ENCODE results near the gene CLCN5.
"Not testable (repeated sequence)": the region's sequence is repeated elsewhere in the genome, so short reads cannot be mapped to it uniquely, and the experiment has no call there.

CLCN5 gene

DNA sequence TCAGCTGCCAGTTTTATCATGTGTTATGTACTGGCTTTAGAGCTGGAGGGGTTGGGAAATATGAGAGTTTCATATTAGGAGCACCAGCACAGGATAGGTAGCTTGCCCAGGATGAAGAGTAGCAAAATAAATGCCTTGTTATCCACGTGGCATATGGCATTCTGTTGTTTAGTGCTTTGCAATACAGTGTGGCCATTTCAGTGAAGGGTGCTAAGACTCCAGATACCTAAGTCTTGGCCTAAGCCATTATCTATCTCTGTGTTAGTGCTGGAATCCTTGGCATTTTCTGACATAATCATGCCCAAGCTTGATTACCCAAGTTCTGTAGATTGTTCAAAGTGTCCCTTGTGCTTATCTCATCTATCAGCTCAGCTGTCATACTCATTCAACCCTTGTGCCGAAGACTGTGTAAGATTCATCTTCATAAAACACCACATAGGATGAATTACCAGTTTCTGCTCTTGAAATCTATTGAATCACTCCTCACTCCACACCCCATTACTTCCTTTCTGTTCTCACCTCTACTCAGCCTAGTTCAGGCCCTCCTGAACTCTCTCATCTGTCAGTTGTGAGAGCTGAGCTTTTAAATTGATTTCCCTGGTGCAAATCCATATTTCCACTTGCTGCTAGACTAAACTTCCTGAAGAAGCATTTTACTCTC is 73.5 kb downstream of the CLCN5 start:
- no peak for DNase-seq (ENCODE audit: low read depth in 3 of 3)

DNA sequence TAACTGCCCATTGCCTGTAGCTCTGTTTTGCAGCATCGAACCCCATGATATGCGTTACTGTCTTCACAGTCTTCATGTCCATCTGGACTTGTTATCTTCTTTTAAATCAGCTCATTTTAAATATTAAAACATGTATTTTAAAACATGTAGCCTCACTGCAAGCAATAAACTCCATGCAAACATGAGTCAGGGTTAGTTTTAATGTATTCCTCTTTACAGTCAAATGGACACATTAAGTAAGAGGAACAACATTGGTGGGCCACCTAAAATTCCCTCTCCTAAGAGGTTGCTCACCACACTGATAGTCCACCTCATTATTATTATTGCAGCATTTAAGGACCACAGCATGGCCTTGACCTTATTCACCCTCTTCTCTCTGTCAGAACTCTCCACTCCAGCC is 74.1 kb downstream of the CLCN5 start:
- DNase-seq (ENCODE audit: low read depth in 3 of 3) = no peak

DNA sequence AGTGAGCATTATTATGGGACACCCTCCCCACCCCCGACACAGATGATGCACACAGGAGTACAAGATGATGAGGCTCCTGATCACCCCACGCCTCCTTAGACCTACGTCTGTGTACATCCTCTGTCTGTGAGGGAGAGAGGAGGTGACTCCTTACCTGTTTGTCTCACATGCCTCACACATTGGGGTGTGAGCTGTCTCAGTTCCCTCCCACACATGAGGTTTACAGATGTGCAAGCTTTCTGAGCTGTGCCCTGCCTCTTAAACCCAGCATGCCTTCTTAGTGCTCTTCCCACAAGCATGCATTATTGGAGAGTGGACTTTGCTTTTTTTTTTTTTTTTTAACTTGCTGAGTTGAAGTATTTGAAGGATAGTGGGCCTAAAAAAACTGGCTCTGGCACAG is 76.7 kb downstream of the CLCN5 start:
- no peak for DNase-seq (ENCODE audit: low read depth in 3 of 3)

DNA sequence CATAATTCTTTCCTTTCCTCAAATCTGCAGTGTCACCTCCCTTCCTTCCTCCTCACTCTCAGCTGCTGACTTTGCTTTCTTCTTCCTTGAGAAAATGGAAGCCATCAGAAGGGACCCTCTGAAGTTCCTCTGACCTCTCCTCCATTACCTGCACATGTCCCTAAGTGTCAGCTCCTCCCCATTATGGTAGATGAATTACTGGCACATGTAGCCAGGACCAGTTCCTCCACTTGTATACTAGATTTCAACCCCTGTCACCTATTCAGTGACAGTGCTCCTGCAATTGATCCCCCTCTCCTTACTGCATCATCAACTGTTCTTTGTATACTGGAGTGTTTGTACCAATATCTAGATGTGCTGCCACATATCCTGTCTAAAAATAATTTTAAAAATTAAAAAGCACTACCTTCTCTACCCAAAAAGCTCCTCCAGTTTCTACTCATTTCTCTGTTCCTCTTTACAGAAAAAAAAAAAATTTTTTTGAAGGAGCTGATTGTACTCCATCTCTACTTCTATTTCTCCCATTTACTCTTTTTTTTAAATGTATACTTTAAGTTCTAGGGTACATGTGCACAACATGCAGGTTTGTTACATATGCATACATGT is 78.6 kb downstream of the CLCN5 start:
- DNase-seq (ENCODE audit: low read depth in 3 of 3) = no peak

DNA sequence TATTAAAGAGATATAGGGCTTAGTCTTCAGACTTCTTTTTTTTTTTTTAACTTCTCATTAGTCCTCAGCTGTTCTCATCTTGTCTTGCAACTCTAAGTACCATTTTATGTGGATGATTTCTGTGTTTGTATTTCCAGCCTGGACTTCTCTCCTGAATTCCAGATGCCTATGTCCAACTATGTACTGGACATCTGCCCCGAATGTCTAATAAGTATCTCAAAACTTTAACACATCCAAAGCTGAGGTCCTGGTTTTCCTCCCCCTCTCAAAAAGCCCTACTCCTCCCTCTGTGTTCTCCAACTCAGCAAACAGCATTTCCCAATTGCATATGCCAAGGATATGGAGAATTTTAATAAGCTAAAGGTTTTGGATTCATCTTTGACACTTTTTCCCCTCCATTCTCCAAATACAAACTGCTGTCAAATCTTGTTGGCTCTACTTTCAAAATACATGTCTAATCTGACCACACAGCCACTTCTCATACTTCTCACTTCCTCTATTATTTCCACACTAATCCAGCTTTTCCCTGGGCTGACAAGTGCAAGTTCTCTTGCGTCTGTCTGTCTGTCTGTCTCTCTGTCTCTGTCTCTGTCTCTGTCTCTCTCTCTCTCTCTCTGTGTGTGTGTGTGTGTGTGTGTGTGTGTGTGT is 79.8 kb downstream of the CLCN5 start:
- no peak for DNase-seq (ENCODE audit: low read depth in 3 of 3)

DNA sequence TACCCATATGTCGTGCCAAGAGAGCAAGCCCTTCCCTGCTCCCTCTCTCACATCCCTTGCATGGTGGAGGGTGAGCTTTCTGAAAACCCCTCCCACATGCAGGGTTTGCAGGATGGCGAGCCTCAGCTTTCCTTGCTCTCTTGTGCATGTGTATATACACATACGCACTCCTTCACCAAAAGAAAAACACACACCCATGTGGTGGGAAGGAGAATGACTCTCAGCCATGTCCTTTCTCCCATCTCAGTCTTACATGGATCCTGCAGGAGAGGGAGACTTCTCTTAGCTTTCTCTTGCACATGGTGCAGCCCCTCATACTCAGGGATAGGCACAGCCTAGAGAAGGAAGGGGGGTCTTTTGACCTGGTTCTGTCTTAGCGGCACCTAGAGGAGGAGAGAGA is 81.1 kb downstream of the CLCN5 start:
- DNase-seq (ENCODE audit: low read depth in 3 of 3) = no peak

DNA sequence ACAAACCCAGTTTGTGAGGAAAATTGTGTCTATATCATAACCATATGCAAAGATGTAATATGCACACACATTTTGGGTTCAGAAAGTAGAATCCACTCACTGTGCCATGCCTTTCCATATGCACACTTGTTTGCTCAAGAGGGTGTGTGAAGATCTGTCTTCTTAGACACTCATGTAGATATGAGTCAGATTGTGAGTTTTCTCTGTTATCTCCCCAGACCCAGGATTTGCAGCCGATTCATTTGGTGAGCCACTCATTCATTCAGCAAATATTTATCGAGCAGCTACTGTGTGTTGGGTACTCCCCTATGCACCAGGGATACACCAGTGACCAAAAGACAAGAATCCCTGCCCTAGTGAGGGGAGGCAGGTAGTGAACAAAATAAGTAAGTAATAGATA is 81.5 kb downstream of the CLCN5 start:
- no peak for DNase-seq (ENCODE audit: low read depth in 3 of 3)

DNA sequence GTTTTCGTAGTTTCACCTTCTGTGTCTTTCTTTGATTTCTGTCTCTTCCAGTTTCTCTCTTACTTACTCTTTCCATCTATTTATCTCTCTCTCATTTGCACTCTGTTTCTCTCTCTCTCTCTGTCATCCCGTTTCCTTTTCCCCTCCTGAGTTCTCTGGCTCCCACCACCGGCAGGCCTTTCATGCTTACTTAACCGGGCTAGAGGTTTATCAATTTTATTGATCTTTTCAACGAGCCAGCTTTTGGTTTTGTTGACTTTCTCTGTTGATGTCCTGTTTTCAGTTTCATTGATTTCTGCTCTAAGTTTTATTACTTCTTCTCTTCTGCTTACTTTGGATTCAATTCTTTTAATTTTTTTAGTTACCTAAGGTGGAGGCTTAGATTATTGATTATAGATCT is 103.2 kb downstream of the CLCN5 start:
- DNase-seq (ENCODE audit: low read depth in 3 of 3) = not testable (repeated sequence)

DNA sequence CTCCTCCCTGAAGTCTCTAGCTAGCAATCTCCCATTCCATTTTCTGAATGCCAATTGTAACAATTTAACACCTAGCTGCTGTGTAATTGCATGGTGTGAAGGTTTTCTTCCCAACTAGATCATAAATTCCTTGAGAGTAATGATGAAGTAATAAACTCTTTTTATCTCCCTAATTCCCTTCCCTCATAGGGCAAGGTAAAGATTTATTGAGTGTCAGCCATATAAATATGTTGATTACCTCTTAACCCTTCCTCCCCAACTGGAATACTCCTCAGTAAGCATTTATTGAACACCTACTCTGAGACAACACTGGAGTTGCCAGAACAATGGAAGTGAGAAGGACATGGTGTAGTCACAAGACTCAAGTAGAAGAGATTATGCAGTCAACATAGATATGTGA is 112.7 kb downstream of the CLCN5 start:
- DNase-seq (ENCODE audit: low read depth in 3 of 3) = no peak

DNA sequence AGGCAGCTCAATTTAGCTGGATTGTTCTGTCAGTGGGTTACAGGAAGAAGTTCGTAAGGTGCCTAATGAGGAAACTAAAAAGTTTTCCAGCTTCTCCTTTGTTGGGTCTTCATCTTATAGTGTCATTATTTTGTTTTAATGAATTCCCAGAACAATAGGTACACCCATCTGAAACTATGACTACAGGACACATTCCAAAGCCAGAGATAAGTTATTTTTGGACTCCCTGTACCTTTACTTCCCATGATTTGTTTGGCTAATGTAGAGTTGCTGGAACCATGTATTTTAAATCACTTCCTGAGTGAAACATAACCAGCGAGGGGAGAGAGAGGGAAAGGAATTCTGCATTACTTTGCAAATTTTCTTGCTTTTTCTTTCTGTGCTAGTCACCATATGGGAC is 114.0 kb downstream of the CLCN5 start:
- no peak for DNase-seq (ENCODE audit: low read depth in 3 of 3)

DNA sequence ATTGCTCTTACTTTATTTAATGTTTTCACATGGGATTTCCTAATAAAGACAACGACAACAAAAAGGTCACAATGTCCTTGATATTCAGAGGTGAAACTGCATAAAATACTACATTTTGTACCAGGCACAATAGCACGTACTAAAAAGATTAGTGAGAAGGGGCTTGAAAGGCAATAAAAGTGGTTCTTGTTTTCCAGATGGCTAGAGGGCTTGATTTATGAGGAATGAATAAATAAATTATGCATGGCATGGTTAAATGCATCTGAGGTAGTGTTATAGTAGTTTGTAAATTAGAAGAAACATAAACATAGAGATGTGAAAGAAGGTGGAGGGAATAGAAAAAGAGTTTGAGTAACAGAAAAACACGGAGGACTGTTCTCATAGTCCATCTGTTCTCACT is 123.4 kb downstream of the CLCN5 start:
- DNase-seq (ENCODE audit: low read depth in 3 of 3) = no peak

DNA sequence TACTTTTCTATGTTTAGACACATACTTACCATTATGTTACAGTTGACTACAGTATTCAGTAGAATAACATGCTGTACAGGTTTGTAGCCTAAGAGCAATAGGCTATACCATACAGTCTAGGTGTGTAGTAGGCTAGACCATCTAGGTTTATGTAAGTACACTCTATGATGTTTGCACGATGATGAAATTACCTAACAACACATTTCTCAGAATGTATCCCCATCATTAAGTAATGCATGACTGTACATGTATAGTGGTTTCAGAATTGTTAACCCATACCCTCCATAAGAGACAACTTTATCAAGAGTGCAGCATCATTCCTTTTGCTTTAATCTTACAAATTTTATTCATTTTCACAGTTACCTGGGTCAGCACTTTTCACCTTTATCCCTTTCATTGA is 126.8 kb downstream of the CLCN5 start:
- no peak for DNase-seq (ENCODE audit: low read depth in 3 of 3)

DNA sequence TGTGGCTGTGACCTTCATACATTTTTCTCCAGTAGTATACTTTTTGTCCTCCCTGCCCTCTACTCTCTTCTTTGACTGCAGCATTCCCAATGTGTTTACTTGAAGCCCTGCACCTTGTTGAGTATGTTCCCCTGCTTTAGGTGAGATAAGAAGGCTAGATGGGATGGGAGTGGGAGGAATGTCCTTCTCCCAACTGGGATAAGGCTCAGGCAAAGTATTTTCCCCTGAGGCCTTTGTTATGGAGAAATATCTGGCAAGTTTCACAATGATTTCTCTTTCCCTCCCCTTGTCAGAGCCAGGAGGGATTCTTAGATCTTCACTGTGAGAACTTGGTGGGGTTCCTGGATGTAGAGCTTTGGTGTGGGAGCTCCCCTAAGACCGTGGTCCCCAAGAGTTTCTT is 131.8 kb downstream of the CLCN5 start:
- DNase-seq (ENCODE audit: low read depth in 3 of 3) = no peak

DNA sequence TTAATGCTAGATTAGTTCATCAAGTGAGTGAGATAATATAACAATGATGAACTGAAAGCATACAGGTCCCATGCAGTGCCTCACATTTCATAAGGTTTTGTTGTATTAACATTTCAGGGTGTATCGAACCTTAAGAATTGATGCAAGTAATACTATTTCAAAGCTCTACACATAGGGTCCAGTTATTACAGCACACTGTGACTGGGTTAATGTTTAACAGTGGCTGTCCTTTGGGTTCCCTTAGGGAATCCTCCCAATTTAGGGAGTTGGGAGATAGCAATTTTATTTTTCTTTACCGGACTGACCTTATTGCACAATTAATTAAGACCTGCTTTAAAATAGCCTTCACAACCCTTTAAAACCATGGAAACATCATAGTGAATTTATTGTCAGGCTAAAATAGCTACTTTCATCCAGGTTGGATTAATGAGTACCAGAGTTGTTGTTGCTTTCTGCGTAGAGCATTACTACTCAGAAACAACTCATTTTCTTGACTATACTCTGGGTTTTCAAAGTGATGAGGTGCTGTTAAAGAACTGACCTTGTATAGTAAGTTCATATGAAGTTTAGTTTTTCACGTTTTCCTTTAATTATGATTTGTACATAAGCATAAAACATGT is 144.0 kb downstream of the CLCN5 start:
- DNase-seq (ENCODE audit: low read depth in 3 of 3) = no peak

DNA sequence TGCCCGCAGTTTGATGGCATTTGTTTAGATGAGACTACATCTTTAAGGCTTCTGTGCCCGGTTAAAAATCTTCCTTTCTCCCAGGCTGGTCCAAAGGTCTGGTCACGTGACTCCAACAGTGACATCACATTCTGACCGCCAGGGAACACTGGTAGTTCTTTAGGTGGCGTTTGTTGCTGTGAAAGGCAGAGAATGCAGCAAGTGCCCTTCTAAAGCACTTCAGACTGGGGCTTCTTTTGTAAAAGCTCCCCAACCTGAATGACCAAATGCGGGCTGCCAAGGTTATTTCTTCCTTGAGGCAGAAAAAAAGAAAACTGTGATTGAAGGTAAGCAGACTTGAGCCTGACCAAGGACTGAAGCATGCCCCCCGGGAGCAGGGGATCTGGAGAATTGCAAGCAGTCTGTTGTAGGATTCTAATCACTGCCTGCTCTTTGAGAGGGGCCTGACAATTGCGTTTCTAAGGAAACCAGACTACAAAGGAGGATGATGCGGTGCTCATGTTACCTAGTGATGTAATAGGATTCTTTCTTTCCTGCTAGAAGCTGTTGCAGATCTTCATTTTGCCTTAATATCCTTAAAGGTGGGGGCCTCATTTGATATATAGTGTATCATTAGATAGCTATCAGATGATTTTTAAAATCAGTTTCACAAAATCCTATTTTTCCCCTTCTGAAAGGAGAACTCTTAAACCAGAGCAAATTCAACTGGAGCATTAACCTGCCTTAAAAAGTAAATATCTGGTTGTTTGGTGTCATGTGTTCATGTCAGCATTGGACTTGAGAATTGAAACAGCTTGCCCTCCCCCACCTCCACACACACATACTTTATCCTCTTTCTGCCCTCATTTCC is 145.3 kb downstream of the CLCN5 start:
- no peak for DNase-seq (ENCODE audit: low read depth in 3 of 3)

DNA sequence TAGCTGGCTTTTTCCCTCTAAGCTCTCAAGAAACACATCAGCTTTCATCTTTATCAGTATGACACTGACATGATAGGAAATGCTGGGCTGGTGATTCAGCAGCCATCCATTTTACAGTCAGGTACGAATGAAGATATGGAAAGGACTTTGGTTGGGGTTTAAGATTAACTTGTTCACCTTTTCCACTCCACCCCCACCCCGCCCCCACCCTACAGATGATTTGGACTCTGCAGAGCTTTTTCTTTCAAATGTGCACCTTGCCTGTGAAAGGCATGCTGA is 145.8 kb downstream of the CLCN5 start:
- no peak for DNase-seq (ENCODE audit: low read depth in 3 of 3)

DNA sequence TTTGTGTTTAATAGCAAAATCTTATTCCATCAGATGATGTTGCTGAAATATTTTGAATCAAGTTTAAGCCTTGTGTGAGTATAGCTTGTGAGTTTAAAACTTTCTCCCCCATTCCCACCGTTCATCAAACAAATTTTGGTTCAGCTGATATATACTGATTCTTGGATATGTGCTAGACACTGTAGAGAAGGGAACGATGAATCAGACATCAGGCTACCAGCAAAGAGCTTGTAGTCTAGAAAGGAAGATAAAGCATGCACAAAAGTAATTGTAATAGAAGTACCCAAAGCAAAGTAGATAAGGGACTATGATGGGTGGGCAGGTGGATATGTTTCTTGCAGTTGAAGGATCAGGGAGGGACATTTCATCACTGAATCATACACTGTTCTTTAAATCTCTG is 146.5 kb downstream of the CLCN5 start:
- no peak for DNase-seq (ENCODE audit: low read depth in 3 of 3)

DNA sequence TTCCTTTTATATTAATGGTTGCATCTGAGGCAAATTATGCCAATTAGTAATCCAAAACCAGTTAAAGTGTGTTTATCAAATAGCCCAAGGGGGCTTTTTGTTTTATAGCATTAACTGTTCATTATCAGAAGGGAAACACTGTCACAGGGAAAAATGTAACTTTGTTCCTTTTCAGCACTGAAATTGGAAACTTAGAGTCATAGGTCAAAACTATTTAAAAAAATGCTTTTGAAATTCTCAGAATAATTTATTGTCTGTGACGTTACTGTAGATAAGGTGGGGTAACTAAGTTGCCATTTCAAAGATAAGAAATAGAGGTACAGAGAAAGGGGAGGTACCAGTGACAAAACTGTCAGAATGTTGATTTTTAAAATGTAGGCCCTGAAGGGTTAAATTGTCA is 149.1 kb downstream of the CLCN5 start:
- no peak for DNase-seq (ENCODE audit: low read depth in 3 of 3)

DNA sequence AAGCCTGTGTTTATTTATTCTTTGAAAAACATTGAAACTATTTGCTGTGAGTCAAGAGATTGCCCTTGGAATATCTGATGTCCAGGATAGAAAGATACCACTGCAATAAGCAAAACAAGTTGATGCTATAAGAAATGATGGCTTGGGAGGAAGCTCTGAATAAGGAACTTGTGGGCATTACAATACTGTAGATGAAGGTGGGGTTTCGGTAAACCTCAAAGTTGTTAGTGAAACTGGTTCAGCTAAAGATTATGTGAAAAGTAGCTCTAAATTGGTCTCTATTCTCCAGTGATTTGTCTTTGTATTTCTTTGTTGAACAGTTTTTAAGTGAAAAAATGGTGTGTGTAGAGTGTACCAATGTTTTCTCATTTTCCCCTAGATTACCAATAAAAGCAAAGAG is 149.7 kb downstream of the CLCN5 start:
- DNase-seq (ENCODE audit: low read depth in 3 of 3) = no peak

DNA sequence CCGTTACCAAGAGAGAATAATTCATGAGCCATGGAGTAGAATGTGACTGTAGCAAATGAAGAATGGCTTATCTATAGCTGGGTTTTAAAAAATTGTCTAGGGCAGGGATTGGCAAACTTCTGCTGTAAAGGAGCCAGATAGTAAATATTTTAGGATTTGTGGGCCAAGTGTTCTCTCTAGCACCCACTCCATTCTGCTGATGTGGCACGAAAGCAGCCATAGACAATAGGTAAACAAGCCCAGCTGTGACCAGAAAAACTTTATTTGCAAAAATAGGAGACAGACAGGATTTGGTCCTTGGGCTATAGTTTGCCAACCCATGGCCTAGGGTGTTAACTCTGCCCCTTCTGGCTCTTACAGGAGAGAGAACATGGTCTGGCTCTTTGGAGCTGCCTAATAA is 151.2 kb downstream of the CLCN5 start:
- no peak for DNase-seq (ENCODE audit: low read depth in 3 of 3)

DNA sequence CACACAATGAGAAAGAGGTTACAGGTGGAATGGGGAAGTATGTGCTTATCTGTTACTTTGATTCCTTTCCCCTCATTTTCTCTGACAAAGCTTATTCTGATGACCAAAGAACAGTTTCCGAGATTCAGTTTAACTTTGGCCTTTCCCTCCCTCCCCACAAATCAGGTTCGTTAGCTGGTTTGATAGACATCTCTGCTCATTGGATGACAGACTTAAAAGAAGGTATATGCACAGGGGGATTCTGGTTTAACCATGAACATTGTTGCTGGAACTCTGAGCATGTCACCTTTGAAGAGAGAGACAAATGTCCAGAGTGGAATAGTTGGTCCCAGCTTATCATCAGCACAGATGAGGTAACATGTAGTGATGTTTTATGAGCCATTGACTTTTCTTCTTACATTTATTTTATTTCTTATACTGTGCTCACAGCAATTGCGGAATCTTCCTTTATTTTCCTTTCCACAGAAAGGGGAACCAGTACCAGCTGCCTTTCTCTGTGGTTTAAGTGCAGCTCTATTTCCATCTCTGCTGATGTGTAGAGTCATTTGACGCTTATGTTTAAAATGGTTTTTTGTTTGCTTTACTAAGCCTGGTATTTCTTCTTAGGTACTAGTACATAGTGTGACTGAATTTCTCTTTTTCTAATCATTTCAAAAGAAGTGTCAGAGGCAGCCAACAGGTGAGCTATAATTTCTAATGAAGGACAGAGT is 153.4 kb downstream of the CLCN5 start:
- DNase-seq (ENCODE audit: low read depth in 3 of 3) = no peak
